Liver (tissue), 9 donors: ENCODE measurements around the gene PPM1E. TPM values are rescaled to one million over a fixed set of nuclear protein-coding genes. Genes with fewer than 3 reads are reported as not detected.

Experiments
- DNase-seq: peaks from one replicate; pipeline ENCODE4 v3.0.0-alpha.2; 2017; ENCODE audit warnings: low spot score
- H3K27ac ChIP-seq, 2 donors: one replicate each; pipeline ENCODE4 v1.7.0; 2013; ENCODE audit warnings: inconsistent platforms in 2 of 2, low read length in 2 of 2, control low read depth in 1 of 2, low read depth in 1 of 2, mild to moderate bottlenecking in 1 of 2
- H3K27me3 ChIP-seq, 4 donors: one replicate each; pipeline versions ENCODE4 v1.6.1 to v1.7.0; 2013; ENCODE audit warnings: low read length in 3 of 4, inconsistent platforms in 1 of 4, mild to moderate bottlenecking in 1 of 4, moderate library complexity in 1 of 4; ENCODE audit not compliant: control insufficient read depth in 4 of 4, insufficient read depth in 4 of 4
- H3K36me3 ChIP-seq, 4 donors: one replicate each; pipeline versions ENCODE4 v1.6.1 to v1.7.0; 2013; ENCODE audit warnings: low read length in 3 of 4, mild to moderate bottlenecking in 3 of 4, low read depth in 1 of 4, moderate library complexity in 1 of 4; ENCODE audit not compliant: control insufficient read depth in 4 of 4, insufficient read depth in 3 of 4
- H3K4me1 ChIP-seq, 4 donors: one replicate each; pipeline versions ENCODE4 v1.6.1 to v1.7.0; 2013; ENCODE audit warnings: low read length in 3 of 4, mild to moderate bottlenecking in 3 of 4, moderate library complexity in 1 of 4; ENCODE audit not compliant: control insufficient read depth in 4 of 4, insufficient read depth in 4 of 4
- H3K4me3 ChIP-seq, 3 donors: one replicate each; pipeline versions ENCODE4 v1.6.1 to v1.7.0; 2013; ENCODE audit warnings: low read length in 3 of 3, control low read depth in 1 of 3, low read depth in 1 of 3, mild to moderate bottlenecking in 1 of 3
- H3K9ac ChIP-seq, 2 donors: one replicate each; pipeline ENCODE4 v1.7.0; 2013; ENCODE audit warnings: low read length in 2 of 2, mild to moderate bottlenecking in 2 of 2, moderate library complexity in 2 of 2, control low read depth in 1 of 2, low read depth in 1 of 2
- H3K9me3 ChIP-seq, 4 donors: one replicate each; pipeline versions ENCODE4 v1.6.1 to v1.7.0; 2013; ENCODE audit warnings: low read length in 3 of 4; ENCODE audit not compliant: control insufficient read depth in 4 of 4
- ATF3 ChIP-seq: IDR thresholded peaks from 2 replicates; pipeline ENCODE4 v1.6.1; 2016; ENCODE audit warnings: antibody characterized with exemption
- CTCF ChIP-seq: fragments of 150-350 bp; IDR thresholded peaks from 2 replicates; pipeline ENCODE4 v1.5.1; 2017; ENCODE audit warnings: improper control_type of control experiment, low read depth, low read length; ENCODE audit not compliant: missing input control
- EGR1 ChIP-seq, 2 donors: IDR thresholded peaks; 2 replicates each; pipeline ENCODE4 v1.6.1; 2016 to 2018; ENCODE audit warnings: antibody characterized with exemption in 2 of 2, low read depth in 2 of 2
- FOXA1 ChIP-seq: IDR thresholded peaks from 2 replicates; pipeline ENCODE4 v1.6.1; 2016; ENCODE audit warnings: antibody characterized with exemption
- FOXA2 ChIP-seq: IDR thresholded peaks from 2 replicates; pipeline ENCODE4 v1.6.1; 2016; ENCODE audit warnings: antibody characterized with exemption
- GABPA ChIP-seq, 2 donors: IDR thresholded peaks in 1 of 2; conservative IDR thresholded peaks in 1 of 2; 2 replicates each; pipeline ENCODE4 v1.6.1; 2016; ENCODE audit warnings: antibody characterized with exemption in 2 of 2, mild to moderate bottlenecking in 1 of 2, moderate library complexity in 1 of 2
- HNF4A ChIP-seq, 2 donors: conservative IDR thresholded peaks; 2 replicates each; pipeline ENCODE4 v1.6.1; 2016; ENCODE audit warnings: antibody characterized with exemption in 2 of 2, mild to moderate bottlenecking in 2 of 2
- HNF4G ChIP-seq: IDR thresholded peaks from 2 replicates; pipeline ENCODE4 v1.6.1; 2016; ENCODE audit warnings: antibody characterized with exemption
- JUND ChIP-seq, 2 donors: IDR thresholded peaks; 2 replicates each; pipeline ENCODE4 v1.6.1; 2016; ENCODE audit warnings: antibody characterized with exemption in 2 of 2
- MAX ChIP-seq: IDR thresholded peaks from 2 replicates; pipeline ENCODE4 v1.6.1; 2016; ENCODE audit warnings: antibody characterized with exemption
- REST ChIP-seq: IDR thresholded peaks from 2 replicates; pipeline ENCODE4 v1.6.1; 2016; ENCODE audit warnings: antibody characterized with exemption, mild to moderate bottlenecking
- RXRA ChIP-seq, 2 donors: IDR thresholded peaks; 2 replicates each; pipeline ENCODE4 v1.6.1; 2017 to 2018; ENCODE audit warnings: antibody characterized with exemption in 2 of 2, mild to moderate bottlenecking in 1 of 2
- SP1 ChIP-seq: IDR thresholded peaks from 2 replicates; pipeline ENCODE4 v1.6.1; 2018; ENCODE audit warnings: antibody characterized with exemption, mild to moderate bottlenecking
- TAF1 ChIP-seq: conservative IDR thresholded peaks from 2 replicates; pipeline ENCODE4 v1.6.1; 2016; ENCODE audit warnings: antibody characterized with exemption, mild to moderate bottlenecking
- YY1 ChIP-seq: IDR thresholded peaks from 2 replicates; pipeline ENCODE4 v1.6.1; 2016; ENCODE audit warnings: antibody characterized with exemption, mild to moderate bottlenecking
- ZBTB33 ChIP-seq: IDR thresholded peaks from 2 replicates; pipeline ENCODE4 v1.6.1; 2016; ENCODE audit warnings: antibody characterized with exemption
- WGBS: extraction: QIAGEN DNeasy Blood & Tissue Kit; methylation state at CpG from one replicate; pipeline ENCODE4 v1.1.7; 2013; 5-methylcytosine and 5-hydroxymethylcytosine counted together
- polyA plus RNA-seq, 2 donors: library from polyadenylated mRNA; stranded (reverse) in 1 of 2; unstranded in 1 of 2; fragments of 200-250 nt in 1 of 2; fragments of >200 nt in 1 of 2; fragmentation: Nextera tagmentation in 1 of 2; extraction: Ambion mirVana in 1 of 2; gene quantifications; one replicate each; pipeline versions ENCODE4 v1.2.1 to v1.2.3, GENCODE V29; 2013 to 2015
- total RNA-seq, 2 donors: library from RNA; depleted of rRNA; stranded (reverse); fragments of >200 nt; gene quantifications; one replicate each; pipeline ENCODE4 v1.2.3, GENCODE V29; 2014
- donor health status: healthy.
- donor health status: healthy.
- donor health status: healthy.
- donor health status: healthy.
- donor health status: healthy.

The PPM1E gene
- total and polyA plus RNA-seq, 4 donors = 0.25 to 0.61 (median 0.50) TPM; not detected in 1

GRCh38 chr17:58818654-58819053 is 63.0 kb downstream of the PPM1E start:
- Histone ChIP-seq H3K27me3 (no peaks in the 10 kb centered on the region), H3K27ac (no peak overlapping the region), H3K4me1 (no peaks in the 10 kb centered on the region), H3K36me3 (no peaks in the 10 kb centered on the region), H3K9ac (no peak overlapping the region), H3K9me3 (no peaks in the 10 kb centered on the region), H3K4me3 (no peak overlapping the region)
- 83% methylated on average over 4 of the region's 4 CpGs for WGBS
- DNase-seq = no peak
- TF ChIP-seq GABPA (IDR thresholded peaks at IDR 0.05 in 1 of 2, conservative IDR thresholded peaks at IDR 0.05 in 1 of 2) (no peak), FOXA1 (no peak), JUND (IDR thresholded peaks at IDR 0.05) (no peak), YY1 (no peak), ZBTB33 (no peak), ATF3 (no peak), TAF1 (no peak), REST (no peak), HNF4A (conservative IDR thresholded peaks at IDR 0.05) (no peak), RXRA (IDR thresholded peaks at IDR 0.05) (no peak), FOXA2 (no peak), HNF4G (no peak)

GRCh38 chr17:58822148-58823050 is 66.7 kb downstream of the PPM1E start:
- H3K27me3 ChIP-seq = no peaks in the 10 kb centered on the region
- 79% methylated on average over 6 of the region's 6 CpGs for WGBS
- H3K27ac ChIP-seq = no peak overlapping the region
- H3K36me3 ChIP-seq = no peaks in the 10 kb centered on the region
- no peak for DNase-seq
- H3K9me3 ChIP-seq = no peaks in the 10 kb centered on the region
- H3K9ac ChIP-seq = no peak overlapping the region
- no peak for TF ChIP-seq FOXA1
- no peak for TF ChIP-seq SP1
- TF ChIP-seq HNF4A (conservative IDR thresholded peaks at IDR 0.05) = no peak
- no peak for TF ChIP-seq YY1
- no peak for TF ChIP-seq EGR1 (IDR thresholded peaks at IDR 0.05; ENCODE audit: low read depth in 2 of 2)
- TF ChIP-seq GABPA (IDR thresholded peaks at IDR 0.05 in 1 of 2, conservative IDR thresholded peaks at IDR 0.05 in 1 of 2) = no peak
- TF ChIP-seq TAF1 = no peak
- TF ChIP-seq ZBTB33 = no peak
- no peak for TF ChIP-seq JUND (IDR thresholded peaks at IDR 0.05)
- TF ChIP-seq CTCF = no peak
- no peak for TF ChIP-seq MAX
- H3K4me1 ChIP-seq = no peaks in the 10 kb centered on the region
- no peak overlapping the region for H3K4me3 ChIP-seq
